Adipocyte (in vitro differentiated cells): ENCODE measurements around the gene ZNF275.

Source experiments
- DNase-seq: peaks from one replicate; pipeline ENCODE4 v3.0.0-alpha.2; 2015; ENCODE audit warnings: low read depth
- H3K27me3 ChIP-seq: replicated peaks from 2 replicates; pipeline ENCODE4 v1.7.0; 2013; ENCODE audit warnings: mild to moderate bottlenecking, low read length, moderate library complexity; ENCODE audit not compliant: control insufficient read depth, insufficient read depth
- H3K36me3 ChIP-seq: 2 replicates; pipeline ENCODE4 v1.7.0; 2013; ENCODE audit warnings: low read length, mild to moderate bottlenecking, moderate library complexity; ENCODE audit not compliant: control insufficient read depth, insufficient read depth, severe bottlenecking
- H3K4me1 ChIP-seq: 2 replicates; pipeline ENCODE4 v1.7.0; 2013; ENCODE audit warnings: mild to moderate bottlenecking, low read length, moderate library complexity; ENCODE audit not compliant: control insufficient read depth, insufficient read depth
- H3K4me3 ChIP-seq: 2 replicates; pipeline ENCODE4 v1.7.0; 2013; ENCODE audit warnings: mild to moderate bottlenecking, low read length, moderate library complexity
- H3K9ac ChIP-seq: 2 replicates; pipeline ENCODE4 v1.7.0; 2013; ENCODE audit warnings: mild to moderate bottlenecking, low read length, moderate library complexity
- H3K9me3 ChIP-seq: 2 replicates; pipeline ENCODE4 v1.7.0; 2013; ENCODE audit warnings: mild to moderate bottlenecking, low read length, moderate library complexity; ENCODE audit not compliant: control insufficient read depth

The ZNF275 gene

DNA sequence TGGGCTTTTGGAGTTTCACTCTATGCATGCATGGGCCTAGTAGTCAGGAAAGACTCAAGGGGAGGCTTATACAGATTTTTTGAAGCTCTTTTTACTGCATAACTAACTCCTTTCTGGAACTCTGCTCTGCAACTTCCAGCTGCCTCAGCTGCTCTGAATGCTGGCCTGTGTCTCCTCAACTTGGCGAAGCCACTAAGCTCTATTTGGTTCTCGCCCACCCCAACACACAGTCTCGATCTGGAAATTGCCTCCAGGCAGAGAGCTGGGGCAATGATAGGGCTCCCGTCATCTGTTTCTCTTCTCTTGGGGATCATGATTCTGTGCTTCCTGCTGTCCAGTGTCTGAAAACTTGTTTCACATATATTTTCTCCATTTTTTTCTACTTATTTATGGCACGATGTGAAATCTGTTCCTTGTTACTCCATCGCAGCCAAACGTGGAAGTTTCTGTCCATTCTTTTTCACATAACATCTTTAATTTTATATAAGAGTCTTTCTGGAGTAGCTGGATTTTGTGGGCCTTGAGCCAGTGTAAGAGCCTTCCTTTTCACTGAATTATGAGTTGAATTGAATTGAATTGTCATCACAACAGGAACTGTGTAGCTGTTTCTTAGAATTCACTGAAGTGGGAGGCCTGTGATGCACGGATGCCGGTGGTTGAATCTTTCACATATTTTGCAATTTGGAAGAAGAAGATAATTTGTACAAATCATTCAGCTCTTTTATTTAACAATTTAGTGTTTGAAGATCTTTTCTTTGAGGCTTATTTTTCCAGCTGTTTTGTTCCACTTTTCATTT lies 9.0 kb downstream of the ZNF275 start:
- DNase-seq, result peak; percentile 14
- no peak overlapping the region for H3K9ac ChIP-seq
- H3K36me3 ChIP-seq, result peaks cover 37% of the 10 kb centered on the region
- H3K4me3 ChIP-seq, result no peak overlapping the region
- peaks cover 13% of the 10 kb centered on the region for H3K4me1 ChIP-seq
- H3K27me3 ChIP-seq, result no peaks in the 10 kb centered on the region
- H3K9me3 ChIP-seq, result peaks cover 13% of the 10 kb centered on the region

GRCh38 chrX:153343674-153344073 lies 9.7 kb downstream of the ZNF275 start:
- Histone ChIP-seq H3K4me1 (peaks cover 13% of the 10 kb centered on the region), H3K36me3 (peaks cover 44% of the 10 kb centered on the region)
- DNase-seq, result no peak

GRCh38 chrX:153347530-153347929 lies 13.6 kb downstream of the ZNF275 start:
- peaks cover 4% of the 10 kb centered on the region for H3K27me3 ChIP-seq
- H3K4me1 ChIP-seq, result peaks cover 7% of the 10 kb centered on the region
- H3K36me3 ChIP-seq, result peaks cover 48% of the 10 kb centered on the region
- H3K9ac ChIP-seq, result no peak overlapping the region
- DNase-seq, result no peak
- H3K9me3 ChIP-seq, result no peaks in the 10 kb centered on the region
- H3K4me3 ChIP-seq, result no peak overlapping the region

More at GRCh38 chrX:153343674-153344073, 9.7 kb downstream of the ZNF275 start:
- Histone ChIP-seq H3K9ac (no peak overlapping the region), H3K9me3 (peaks cover 13% of the 10 kb centered on the region), H3K4me3 (no peak overlapping the region), H3K27me3 (no peaks in the 10 kb centered on the region)

DNA sequence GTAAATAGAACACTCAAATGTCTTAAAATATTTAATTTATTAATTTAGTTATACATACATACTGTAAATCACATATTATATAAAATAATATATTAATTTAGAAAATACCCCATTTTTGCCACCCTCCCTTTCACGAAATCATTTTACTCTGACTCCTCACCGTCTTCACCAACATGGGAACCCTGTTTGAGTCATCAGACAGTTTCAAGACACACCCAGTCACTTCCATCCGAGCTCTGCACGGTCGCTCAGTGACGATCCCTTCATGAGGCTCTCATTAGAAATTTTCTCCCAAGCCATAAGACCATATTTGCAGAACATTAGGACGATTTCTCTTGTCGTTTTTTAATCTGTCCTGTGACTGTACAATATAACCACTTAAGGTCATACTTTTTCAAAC lies 14.5 kb downstream of the ZNF275 start:
- H3K4me3 ChIP-seq, result no peak overlapping the region
- H3K27me3 ChIP-seq, result peaks cover 4% of the 10 kb centered on the region
- peaks cover 48% of the 10 kb centered on the region for H3K36me3 ChIP-seq
- no peak for DNase-seq
- H3K9ac ChIP-seq, result no peak overlapping the region
- no peaks in the 10 kb centered on the region for H3K4me1 ChIP-seq
- H3K9me3 ChIP-seq, result no peaks in the 10 kb centered on the region

DNA sequence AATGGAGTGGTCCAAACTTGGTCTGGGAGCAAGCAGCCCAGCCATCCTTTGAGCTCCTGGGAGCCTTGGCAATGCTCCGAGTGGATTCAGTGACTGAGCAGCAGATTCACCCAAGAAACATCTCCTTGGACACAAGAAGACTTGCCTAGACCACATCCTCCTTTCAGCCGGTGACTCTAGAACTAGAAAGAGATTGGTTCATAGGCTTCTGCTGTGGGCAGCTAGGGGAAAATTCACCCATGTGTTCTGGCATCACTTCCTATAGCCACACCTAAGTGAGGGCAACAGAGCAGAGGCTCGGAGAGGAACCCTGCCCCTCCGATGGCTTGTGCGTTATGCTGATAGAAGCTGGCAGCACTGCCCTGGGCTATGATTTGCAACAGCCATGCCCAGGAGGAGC lies 16.0 kb downstream of the ZNF275 start:
- Histone ChIP-seq H3K4me1 (no peaks in the 10 kb centered on the region), H3K27me3 (peaks cover 4% of the 10 kb centered on the region), H3K36me3 (peaks cover 40% of the 10 kb centered on the region), H3K9me3 (no peaks in the 10 kb centered on the region), H3K4me3 (no peak overlapping the region), H3K9ac (no peak overlapping the region)
- DNase-seq, result no peak

DNA sequence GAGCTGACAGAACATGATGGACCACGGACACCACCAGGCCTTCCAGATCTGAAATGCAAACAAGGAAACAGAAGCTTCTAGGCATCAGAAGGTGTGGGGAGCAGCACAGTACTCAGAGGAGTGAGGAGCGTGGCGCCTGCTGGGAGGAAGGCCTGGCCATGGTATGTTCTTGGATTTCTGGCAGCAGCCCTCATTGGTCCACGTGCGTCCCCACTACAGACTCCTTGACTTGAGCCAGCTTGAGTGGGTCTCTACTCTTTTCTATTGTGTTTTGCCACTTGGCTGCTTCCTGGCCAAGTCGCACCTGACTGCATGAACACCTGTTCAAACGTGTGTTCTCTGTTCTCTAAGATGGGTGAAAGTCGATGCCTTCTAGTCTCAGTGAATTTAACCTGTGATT lies 18.0 kb downstream of the ZNF275 start:
- Histone ChIP-seq H3K4me3 (no peak overlapping the region), H3K9me3 (no peaks in the 10 kb centered on the region), H3K27me3 (peaks cover 4% of the 10 kb centered on the region), H3K36me3 (peaks cover 29% of the 10 kb centered on the region), H3K4me1 (no peaks in the 10 kb centered on the region), H3K9ac (no peak overlapping the region)
- DNase-seq, result no peak

- H3K9ac ChIP-seq, result no peak overlapping the region
- no peak for DNase-seq
Observed at GRCh38 chrX:153352858-153353257, 18.9 kb downstream of the ZNF275 start.

GRCh38 chrX:153353416-153353815 lies 19.5 kb downstream of the ZNF275 start:
- Histone ChIP-seq H3K4me1 (no peaks in the 10 kb centered on the region), H3K27me3 (peaks cover 7% of the 10 kb centered on the region), H3K9me3 (peaks cover 12% of the 10 kb centered on the region), H3K4me3 (no peak overlapping the region), H3K9ac (no peak overlapping the region), H3K36me3 (peaks cover 14% of the 10 kb centered on the region)
- no peak for DNase-seq

More at GRCh38 chrX:153352858-153353257, 18.9 kb downstream of the ZNF275 start:
- Histone ChIP-seq H3K36me3 (peaks cover 20% of the 10 kb centered on the region), H3K9me3 (peaks cover 7% of the 10 kb centered on the region), H3K27me3 (peaks cover 7% of the 10 kb centered on the region), H3K4me1 (no peaks in the 10 kb centered on the region), H3K4me3 (no peak overlapping the region)

GRCh38 chrX:153357877-153358276 lies 23.9 kb downstream of the ZNF275 start:
- Histone ChIP-seq H3K9me3 (peaks cover 17% of the 10 kb centered on the region), H3K4me3 (no peak overlapping the region), H3K27me3 (peaks cover 10% of the 10 kb centered on the region), H3K9ac (no peak overlapping the region), H3K36me3 (no peaks in the 10 kb centered on the region), H3K4me1 (no peaks in the 10 kb centered on the region)
- no peak for DNase-seq

DNA sequence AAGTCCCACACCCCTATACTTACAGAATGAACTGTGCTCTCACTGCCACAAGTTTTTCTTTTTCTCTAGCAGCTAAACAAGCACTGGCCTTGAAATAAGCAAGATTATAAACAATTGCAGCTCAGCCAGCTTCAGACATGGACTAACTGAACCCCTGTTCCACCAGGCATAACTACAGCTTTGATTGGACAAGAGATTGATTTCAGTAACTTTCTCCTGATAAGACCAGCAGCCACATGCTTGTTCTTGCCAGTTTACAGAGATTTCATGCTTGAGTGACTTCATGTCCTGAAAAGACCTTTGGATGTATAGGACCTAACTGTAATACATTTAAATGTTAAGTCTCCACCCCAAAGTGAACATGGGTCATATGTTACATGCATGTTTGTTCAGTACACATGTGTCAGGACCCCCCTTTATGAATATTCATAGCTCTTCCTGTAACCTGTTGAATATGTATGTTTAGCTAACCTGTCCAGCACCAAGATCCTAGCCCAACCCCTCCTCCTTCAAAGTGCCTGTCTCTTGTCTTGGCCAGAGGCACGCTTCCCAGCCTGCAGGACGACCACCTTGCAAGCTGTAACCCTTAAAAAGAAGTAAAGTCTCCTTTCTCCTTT lies 27.9 kb downstream of the ZNF275 start:
- H3K4me1 ChIP-seq, result no peaks in the 10 kb centered on the region
- peaks cover 10% of the 10 kb centered on the region for H3K27me3 ChIP-seq
- DNase-seq, result peak; percentile 11
- H3K9me3 ChIP-seq, result peaks cover 21% of the 10 kb centered on the region
- H3K4me3 ChIP-seq, result no peak overlapping the region
- no peak overlapping the region for H3K9ac ChIP-seq
- no peaks in the 10 kb centered on the region for H3K36me3 ChIP-seq

- Histone ChIP-seq H3K27me3 (peaks cover 13% of the 10 kb centered on the region), H3K9me3 (peaks cover 4% of the 10 kb centered on the region), H3K4me3 (no peak overlapping the region), H3K9ac (no peak overlapping the region), H3K4me1 (peaks cover 6% of the 10 kb centered on the region), H3K36me3 (no peaks in the 10 kb centered on the region)
- DNase-seq, result no peak
Observed at GRCh38 chrX:153365670-153366069, 31.7 kb downstream of the ZNF275 start.
